SK-N-MC (cell line): ENCODE results near the gene MFAP3L.
"Not testable (repeated sequence)": the region's sequence is repeated elsewhere in the genome, so short reads cannot be mapped to it uniquely, and the experiment has no call there.

Source experiments
- EZH2 ChIP-seq: fragments of 200-600 bp; sonication (generic); IDR thresholded peaks from one replicate; pipeline ENCODE4 v1.6.1; 2017; ENCODE audit warnings: antibody characterized with exemption
- FOXP2 ChIP-seq: optimal IDR thresholded peaks from 2 replicates; pipeline ENCODE3; 2011; ENCODE audit warnings: mild to moderate bottlenecking, moderate library complexity; ENCODE audit not compliant: insufficient read depth; ENCODE audit errors: extremely low read length, control extremely low read depth
- POLR2AphosphoS5 ChIP-seq: IDR thresholded peaks from 2 replicates; pipeline ENCODE4 v1.6.1; 2012; ENCODE audit warnings: mild to moderate bottlenecking, low read depth, low read length, borderline replicate concordance

DNA sequence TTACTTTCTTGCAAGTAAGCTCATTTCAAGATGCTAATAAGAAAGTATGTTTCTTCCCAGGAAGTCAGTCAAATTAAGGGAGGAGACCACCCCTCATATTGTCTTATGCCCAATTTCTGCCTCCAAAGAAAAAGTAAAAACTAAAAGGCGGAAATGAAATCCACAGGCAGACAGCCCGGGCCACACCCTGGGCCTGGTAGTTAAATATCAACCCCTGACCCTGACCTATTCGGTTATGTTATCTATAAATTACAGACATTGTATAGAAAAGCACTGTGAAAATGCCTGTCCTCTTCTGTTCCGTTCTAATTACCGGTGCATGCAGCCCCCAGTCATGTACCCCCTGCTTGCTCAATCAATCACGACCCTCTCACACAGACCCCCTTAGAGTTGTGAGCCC is 82.6 kb downstream of the MFAP3L start:
- TF ChIP-seq POLR2AphosphoS5, EZH2, FOXP2: not testable (repeated sequence)
